MCF 10A (cell line): ENCODE results near the gene SIX5. TPM values are rescaled to one million over a fixed set of nuclear protein-coding genes. Genes with fewer than 3 reads are reported as not detected.

Experiments used
- BruUV-seq: library from RNA; stranded (reverse); fragments of 400-500 nt; replicated peaks from 2 replicates; lab custom pipeline; 2021; lab: Mats Ljungman, UMichigan
- CTCF ChIA-PET: fragments of 300-600 bp; sonication (Branson Sonifier 250); formaldehyde crosslinking; extraction: SDS; loops from one replicate; lab custom pipeline; 2021; ENCODE audit warnings: antibody characterized with exemption, inconsistent platforms; lab: Yijun Ruan, JAX
- POLR2A ChIA-PET: fragments of 300-600, 350-650 bp; sonication (Branson Sonifier 250); formaldehyde crosslinking; extraction: SDS; loops from one replicate; lab custom pipeline; 2020; ENCODE audit warnings: antibody characterized with exemption, inconsistent platforms; lab: Yijun Ruan, JAX
- DNase-seq: peaks from one replicate; pipeline ENCODE4 v3.0.0-alpha.2; 2018; ENCODE audit not compliant: unreplicated experiment
- H3K27ac Mint-ChIP-seq: one replicate; pipeline ENCODE4 v1.8.0; 2022; ENCODE audit warnings: mild to moderate bottlenecking, low read depth, mixed read lengths; ENCODE audit not compliant: unreplicated experiment
- H3K27me3 Mint-ChIP-seq: one replicate; pipeline ENCODE4 v1.8.0; 2022; ENCODE audit warnings: mixed read lengths; ENCODE audit not compliant: insufficient read depth, unreplicated experiment
- H3K36me3 Mint-ChIP-seq: one replicate; pipeline ENCODE4 v1.8.0; 2022; ENCODE audit warnings: mild to moderate bottlenecking, moderate library complexity, mixed read lengths; ENCODE audit not compliant: insufficient read depth, unreplicated experiment
- H3K4me1 Mint-ChIP-seq: one replicate; pipeline ENCODE4 v1.8.0; 2022; ENCODE audit warnings: mixed read lengths; ENCODE audit not compliant: insufficient read depth, unreplicated experiment
- H3K4me3 Mint-ChIP-seq: one replicate; pipeline ENCODE4 v1.8.0; 2022; ENCODE audit warnings: mild to moderate bottlenecking, moderate library complexity, mixed read lengths; ENCODE audit not compliant: unreplicated experiment
- H3K9me3 Mint-ChIP-seq: one replicate; pipeline ENCODE4 v1.8.0; 2022; ENCODE audit warnings: mixed read lengths; ENCODE audit not compliant: unreplicated experiment
- CTCF ChIP-seq: fragments of 200-600 bp; IDR thresholded peaks from one replicate; pipeline ENCODE4 v1.8.0; 2022; ENCODE audit warnings: antibody characterized with exemption, mild to moderate bottlenecking; ENCODE audit not compliant: unreplicated experiment
- intact Hi-C: fragments of 100-400 bp; cut with micrococcal nuclease; formaldehyde crosslinking; loops from 2 replicates; pipeline ENCODE4 v1.14.1; 2022
- total RNA-seq: library from RNA; stranded (reverse); gene quantifications from 2 replicates; pipeline ENCODE4 v1.2.3, GENCODE V29; 2022

SIX5 gene
- total RNA-seq, 1 experiment from 2014 or later = 19.6 TPM

DNA sequence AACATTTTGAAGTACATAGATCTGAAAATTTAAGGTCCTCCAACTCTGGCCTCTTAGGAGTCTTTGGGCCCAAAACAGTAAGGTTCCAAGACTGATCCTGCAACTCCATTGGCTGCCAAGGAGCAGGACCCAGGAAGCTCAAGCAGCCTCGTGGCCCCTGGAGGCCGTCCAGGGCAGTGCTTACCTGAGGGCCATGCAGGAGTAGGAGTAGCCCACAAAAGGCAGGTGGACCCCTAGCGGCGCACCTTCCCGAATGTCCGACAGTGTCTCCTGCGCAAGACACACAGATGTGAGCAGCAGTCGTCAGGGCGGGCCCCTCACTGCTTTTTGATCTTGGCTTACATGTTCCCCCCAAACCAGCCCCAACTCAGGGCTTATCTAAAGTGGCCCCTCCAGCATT lies 5.7 kb upstream of the SIX5 start:
- BruUV-seq = no TSS peak
- Mint-ChIP-seq H3K4me3 (no peak overlapping the region), H3K4me1 (peaks cover 22% of the 10 kb centered on the region), H3K27me3 (no peaks in the 10 kb centered on the region), H3K27ac (no peak overlapping the region), H3K9me3 (no peaks in the 10 kb centered on the region), H3K36me3 (peaks cover 47% of the 10 kb centered on the region)
- no peak for TF ChIP-seq CTCF
- ChIA-PET POLR2A (no interaction called here), CTCF (interaction anchor here (0.6 kb wide), 1 partner anchor 8 kb away, joined by 3 read pairs; no protein-coding TSS in a partner anchor)
- intact Hi-C loops = no loop called here
- no peak for DNase-seq

- H3K36me3 Mint-ChIP-seq = peaks cover 45% of the 10 kb centered on the region
- no peak for TF ChIP-seq CTCF
- H3K4me3 Mint-ChIP-seq = no peak overlapping the region
- no peak for DNase-seq
- intact Hi-C loops = no loop called here
- no peaks in the 10 kb centered on the region for H3K9me3 Mint-ChIP-seq
- ChIA-PET POLR2A (interaction anchor here (0.8 to 2.7 kb wide), 2 partner anchors 9 to 56 kb away, joined by 3 to 15 read pairs; partner anchors contain the start of gene DMPK), CTCF (interaction anchor here (1.0 to 1.5 kb wide), 3 partner anchors 18 to 57 kb away, joined by 3 to 6 read pairs (median 3); no protein-coding TSS in a partner anchor)
- BruUV-seq = no TSS peak
- H3K27me3 Mint-ChIP-seq = no peaks in the 10 kb centered on the region
- no peak overlapping the region for H3K27ac Mint-ChIP-seq
- H3K4me1 Mint-ChIP-seq = peaks cover 12% of the 10 kb centered on the region
These were observed 4.3 kb upstream of the SIX5 start for GRCh38 chr19:45773384-45773783.

DNA sequence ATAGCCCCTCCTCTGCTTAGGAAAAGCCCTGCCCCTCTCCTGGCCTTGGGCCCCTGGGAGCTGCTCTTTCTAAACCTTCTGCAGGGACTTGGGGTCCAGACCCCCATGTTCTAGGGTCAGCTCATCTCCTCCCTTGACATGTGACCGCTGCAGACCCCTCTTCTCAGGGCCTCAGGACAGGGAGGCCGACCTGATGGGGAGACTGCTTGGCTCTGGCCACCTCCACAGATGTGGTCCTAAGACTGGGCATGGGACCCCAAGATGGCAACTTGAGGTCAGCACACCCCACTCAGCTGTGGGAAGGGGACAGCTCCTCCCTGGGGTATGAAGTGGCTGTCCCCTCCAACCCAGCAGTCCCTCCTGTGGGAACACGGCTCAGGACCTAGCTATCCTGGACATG lies 3.9 kb upstream of the SIX5 start:
- no peak for TF ChIP-seq CTCF
- H3K27ac Mint-ChIP-seq = no peak overlapping the region
- no peaks in the 10 kb centered on the region for H3K9me3 Mint-ChIP-seq
- POLR2A ChIA-PET = interaction anchor here (2.7 kb wide), 1 partner anchor 9 kb away, joined by 15 read pairs; the partner anchor contains the start of gene DMPK
- no peaks in the 10 kb centered on the region for H3K27me3 Mint-ChIP-seq
- BruUV-seq = no TSS peak
- DNase-seq = no peak
- CTCF ChIA-PET = interaction anchor here (1.0 to 1.5 kb wide), 4 partner anchors 18 to 56 kb away, joined by 3 to 6 read pairs (median 4); no protein-coding TSS in a partner anchor
- H3K36me3 Mint-ChIP-seq = peaks cover 43% of the 10 kb centered on the region
- peaks cover 12% of the 10 kb centered on the region for H3K4me1 Mint-ChIP-seq
- H3K4me3 Mint-ChIP-seq = no peak overlapping the region
- intact Hi-C loops = no loop called here

GRCh38 chr19:45772130-45772840 lies 3.2 kb upstream of the SIX5 start:
- POLR2A ChIA-PET = interaction anchor here (0.6 to 5.2 kb wide), 3 partner anchors 10 to 52 kb away, joined by 4 to 41 read pairs (median 15); partner anchors contain the start of gene DMPK
- H3K36me3 Mint-ChIP-seq = peaks cover 43% of the 10 kb centered on the region
- no peaks in the 10 kb centered on the region for H3K27me3 Mint-ChIP-seq
- no peak for DNase-seq
- no peak for TF ChIP-seq CTCF
- H3K9me3 Mint-ChIP-seq = no peaks in the 10 kb centered on the region
- no peak overlapping the region for H3K4me3 Mint-ChIP-seq
- H3K4me1 Mint-ChIP-seq = peaks cover 12% of the 10 kb centered on the region
- no TSS peak for BruUV-seq
- no peak overlapping the region for H3K27ac Mint-ChIP-seq
- CTCF ChIA-PET = interaction anchor here (0.6 to 1.5 kb wide), 5 partner anchors 16 to 83 kb away, joined by 3 to 4 read pairs (median 3); no protein-coding TSS in a partner anchor
- intact Hi-C loops = no loop called here
